HCT116 (cell line): Measurements from ENCODE around the gene RAB4A. TPM values are rescaled to one million over a fixed set of nuclear protein-coding genes. Genes with fewer than 3 reads are reported as not detected.
A peak's percentile ranks its signal among the peaks of the same experiment; 100 is the strongest.

Experiments
- ATAC-seq: fragments of 200-7000 bp; cut with Tn5 transposase; 2 replicates; pipeline ENCODE4 v1.9.1; 2020; ENCODE audit warnings: mild to moderate bottlenecking, moderate library complexity
- BruUV-seq: library from RNA; stranded (reverse); fragments of 400-500 nt; replicated peaks from 2 replicates; lab custom pipeline; 2021; lab: Mats Ljungman, UMichigan
- CTCF ChIA-PET: fragments of 300-600 bp; sonication (Branson Sonifier 250); formaldehyde crosslinking; loops from one replicate; lab custom pipeline; 2021; ENCODE audit warnings: antibody characterized with exemption; lab: Charles Lee
- POLR2A ChIA-PET: fragments of 300-600, 350-600 bp; sonication (Branson Sonifier 250); formaldehyde crosslinking; loops from one replicate; lab custom pipeline; 2021; ENCODE audit warnings: antibody characterized with exemption; lab: Charles Lee
- RAD21 ChIA-PET, 2 experiments: fragments of 300-600 bp; sonication (Branson Sonifier 250); formaldehyde crosslinking; loops; one replicate each; lab custom pipeline; 2023; ENCODE audit warnings: low total read pairs in 2 of 2; ENCODE audit not compliant: uncharacterized antibody in 2 of 2, unreplicated experiment in 2 of 2, low non-redundant PET in 1 of 2; lab: Charles Lee
- DNase-seq: peaks from one replicate; pipeline ENCODE4 v3.0.0-alpha.2; 2010; ENCODE audit warnings: low read depth, low spot score
- H2AFZ ChIP-seq: fragments of 200-600 bp; shearing (Covaris generic), sonication (generic); 2 replicates; pipeline ENCODE4 v1.6.1; 2017; ENCODE audit warnings: low read depth, mixed run types, mixed read lengths, antibody characterized with exemption, low read length; ENCODE audit not compliant: poor library complexity, severe bottlenecking
- H3K27ac ChIP-seq: 2 replicates; pipeline ENCODE4 v1.5.1; 2012; ENCODE audit warnings: low read depth, low read length
- H3K27me3 ChIP-seq: fragments of 200-600 bp; sonication (generic); 2 replicates; pipeline ENCODE4 v1.6.1; 2016; ENCODE audit warnings: mixed run types, low read length, mixed read lengths; ENCODE audit not compliant: insufficient read depth
- H3K36me3 ChIP-seq, 2 experiments: fragments of 200-500 bp in 1 of 2; fragments of 200-600 bp in 1 of 2; sonication (Bioruptor generic) in 1 of 2; sonication (generic) in 1 of 2; 2 replicates each; pipeline versions ENCODE4 v1.5.1 to v1.6.1; 2014 to 2016; ENCODE audit warnings: low read length in 2 of 2, inconsistent platforms in 1 of 2, mixed read lengths in 1 of 2, mixed run types in 1 of 2; ENCODE audit not compliant: insufficient read depth in 2 of 2, control insufficient read depth in 1 of 2
- H3K4me1 ChIP-seq, 2 experiments: fragments of 200-600 bp in 1 of 2; sonication (generic) in 1 of 2; 2 replicates each; pipeline versions ENCODE4 v1.5.1 to v1.6.1; 2012 to 2017; ENCODE audit warnings: low read length in 2 of 2, inconsistent platforms in 1 of 2, mild to moderate bottlenecking in 1 of 2, mixed read lengths in 1 of 2, mixed run types in 1 of 2, moderate library complexity in 1 of 2; ENCODE audit not compliant: insufficient read depth in 2 of 2, control insufficient read depth in 1 of 2
- H3K4me2 ChIP-seq: fragments of 200-600 bp; sonication (generic); 2 replicates; pipeline ENCODE4 v1.6.1; 2017; ENCODE audit warnings: mixed run types, low read length, mixed read lengths
- H3K4me3 ChIP-seq, 2 experiments: fragments of 200-600 bp in 1 of 2; sonication (generic) in 1 of 2; replicated peaks in 1 of 2; 2 replicates each; pipeline ENCODE4 v1.5.1; 2011 to 2016; ENCODE audit warnings: low read length in 2 of 2, control low read depth in 1 of 2, low read depth in 1 of 2, mild to moderate bottlenecking in 1 of 2, mixed read lengths in 1 of 2, mixed run types in 1 of 2
- H3K79me2 ChIP-seq: fragments of 200-600 bp; sonication (generic); 2 replicates; pipeline ENCODE4 v1.6.1; 2017; ENCODE audit warnings: mild to moderate bottlenecking, mixed run types, low read length, moderate library complexity, mixed read lengths; ENCODE audit not compliant: insufficient read depth
- H3K9ac ChIP-seq: fragments of 200-600 bp; sonication (generic); 2 replicates; pipeline ENCODE4 v1.6.1; 2016; ENCODE audit warnings: low read length, mixed read lengths
- H3K9me2 ChIP-seq: fragments of 200-600 bp; sonication (generic), shearing (Covaris generic); 2 replicates; pipeline ENCODE4 v1.6.1; 2017; ENCODE audit warnings: mixed run types, mild to moderate bottlenecking, moderate library complexity; ENCODE audit not compliant: insufficient read depth
- H3K9me3 ChIP-seq, 2 experiments: fragments of 200-500 bp in 1 of 2; fragments of 200-600 bp in 1 of 2; sonication (Bioruptor generic) in 1 of 2; sonication (generic) in 1 of 2; 2 replicates each; pipeline ENCODE4 v1.6.1; 2014 to 2017; ENCODE audit warnings: low read length in 2 of 2, mixed read lengths in 2 of 2, inconsistent platforms in 1 of 2, low read depth in 1 of 2, mild to moderate bottlenecking in 1 of 2, mixed run types in 1 of 2, moderate library complexity in 1 of 2; ENCODE audit not compliant: control insufficient read depth in 1 of 2, insufficient read depth in 1 of 2
- H4K20me1 ChIP-seq: fragments of 200-600 bp; sonication (generic), shearing (Covaris generic); 2 replicates; pipeline ENCODE4 v1.6.1; 2017; ENCODE audit warnings: mixed run types, mild to moderate bottlenecking, moderate library complexity; ENCODE audit not compliant: insufficient read depth
- CBX3 ChIP-seq: IDR thresholded peaks from 2 replicates; pipeline ENCODE4 v1.6.1; 2012; ENCODE audit warnings: low read depth
- YY1 ChIP-seq: IDR thresholded peaks from 2 replicates; pipeline ENCODE4 v1.6.1; 2011; ENCODE audit warnings: low read length, low read depth, moderate library complexity, mild to moderate bottlenecking; ENCODE audit not compliant: insufficient replicate concordance; ENCODE audit errors: extremely low read depth
- ZBTB33 ChIP-seq: IDR thresholded peaks from 2 replicates; pipeline ENCODE4 v1.6.1; 2011; ENCODE audit warnings: mild to moderate bottlenecking, low read length, moderate library complexity; ENCODE audit not compliant: insufficient replicate concordance; ENCODE audit errors: extremely low read depth
- ZFX ChIP-seq: fragments of 450-650 bp; IDR thresholded peaks from 2 replicates; pipeline ENCODE4 v1.6.1; 2017
- intact Hi-C: fragments of 100-400 bp; cut with micrococcal nuclease; formaldehyde crosslinking; loops from 2 replicates; pipeline ENCODE4 v1.10.0; 2022
- total RNA-seq: library from RNA; stranded (reverse); gene quantifications from one replicate; pipeline ENCODE4 v1.2.1, GENCODE V29; 2021; ENCODE audit not compliant: unreplicated experiment

The RAB4A gene
- total RNA-seq, 1 experiment from 2014 or later = 101 TPM

- POLR2A ChIA-PET = no interaction called here
- Histone ChIP-seq H3K9me2 (no peaks in the 10 kb centered on the region), H4K20me1 (no peaks in the 10 kb centered on the region), H3K4me2 (peak overlapping the region; percentile 66), H3K9ac (no peak overlapping the region)
- TF ChIP-seq YY1 (no peak), ZBTB33 (no peak), ZFX (no peak), CBX3 (no peak)
- TF ChIP-seq, all 23 proteins: peak for 0
- Histone ChIP-seq H3K27me3 (no peaks in the 10 kb centered on the region), H3K27ac (peak overlapping the region; percentile 12; the same call in 1 of the 2 replicates), H3K4me3 (no peak overlapping the region), H3K4me1 (peaks cover 15 to 17% of the 10 kb centered on the region in 2 experiments), H3K9me3 (no peaks in the 10 kb centered on the region), H3K79me2 (no peaks in the 10 kb centered on the region), H3K36me3 (no peaks in the 10 kb centered on the region), H2AFZ (peak overlapping the region; percentile 95)
- ChIA-PET RAD21 (no interaction called here), CTCF (no interaction called here)
- ATAC-seq (no peak), DNase-seq (no peak)
- intact Hi-C loops = loop anchor here (10.0 kb wide), 3 partner anchors 202 to 518 kb away; partner anchors contain the start of genes RHOU, TAF5L and URB2
- no TSS peak for BruUV-seq
These were observed 18.5 kb upstream of the RAB4A start for GRCh38 chr1:229252228-229252984.
